Fibroblast of mammary gland (primary cell): ENCODE results near the gene ATP9A.

Experiments used
- DNase-seq: peaks from one replicate; pipeline ENCODE4 v3.0.0-alpha.2; 2010; ENCODE audit warnings: low read depth
- H3K4me3 ChIP-seq: 2 replicates; pipeline ENCODE4 v1.5.1; 2011; ENCODE audit warnings: low read depth, mild to moderate bottlenecking, low read length, moderate library complexity; ENCODE audit not compliant: control insufficient read depth
- TF ChIP-seq, protein P1 (sequence below): conservative IDR thresholded peaks from 2 replicates; pipeline ENCODE4 v1.5.1; 2011; ENCODE audit warnings: low read depth, low read length, inconsistent platforms; ENCODE audit not compliant: control insufficient read depth, insufficient read depth

The ATP9A gene

DNA sequence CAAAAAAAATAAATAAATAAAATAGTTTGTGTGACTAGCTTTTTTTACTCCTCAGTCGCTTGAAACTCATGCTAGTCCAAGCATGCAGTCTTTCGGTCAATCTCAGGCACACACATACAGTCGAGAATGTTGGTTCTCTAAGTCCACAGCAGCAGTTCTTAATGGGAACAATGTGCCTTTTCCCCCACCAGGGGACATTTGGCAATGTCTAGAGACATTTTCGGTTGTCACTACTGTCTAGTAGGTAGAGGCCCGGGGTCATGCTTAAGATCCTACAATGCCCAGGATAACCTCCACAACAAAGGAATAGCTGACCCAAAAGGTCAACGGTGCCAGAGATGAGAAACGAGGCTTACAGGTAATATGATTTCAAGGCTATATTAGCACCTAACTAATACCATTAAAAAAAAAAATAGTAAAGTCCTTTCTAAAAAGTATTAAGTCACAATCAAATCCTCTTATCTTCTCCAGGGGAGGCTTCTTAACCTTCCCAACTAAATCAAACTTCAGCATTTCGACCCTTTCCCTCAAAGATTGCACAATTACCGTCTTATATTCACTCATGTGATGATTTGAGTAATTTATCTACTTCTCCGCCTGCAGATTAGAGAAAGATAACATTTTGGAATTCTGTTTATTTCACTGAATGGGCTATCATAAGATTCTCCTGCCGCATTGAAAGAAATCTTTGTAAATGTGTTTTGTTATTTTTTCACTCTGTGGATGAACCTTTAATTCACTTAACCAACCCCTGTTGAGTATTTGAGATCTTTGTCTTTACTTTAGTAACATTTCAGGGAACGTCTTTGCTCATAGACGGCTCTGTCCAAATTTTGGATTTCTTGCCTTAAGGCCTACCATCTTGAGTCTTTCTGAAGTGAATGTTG, 42.2 kb upstream of the ATP9A start:
- TF ChIP-seq, protein P1, sequence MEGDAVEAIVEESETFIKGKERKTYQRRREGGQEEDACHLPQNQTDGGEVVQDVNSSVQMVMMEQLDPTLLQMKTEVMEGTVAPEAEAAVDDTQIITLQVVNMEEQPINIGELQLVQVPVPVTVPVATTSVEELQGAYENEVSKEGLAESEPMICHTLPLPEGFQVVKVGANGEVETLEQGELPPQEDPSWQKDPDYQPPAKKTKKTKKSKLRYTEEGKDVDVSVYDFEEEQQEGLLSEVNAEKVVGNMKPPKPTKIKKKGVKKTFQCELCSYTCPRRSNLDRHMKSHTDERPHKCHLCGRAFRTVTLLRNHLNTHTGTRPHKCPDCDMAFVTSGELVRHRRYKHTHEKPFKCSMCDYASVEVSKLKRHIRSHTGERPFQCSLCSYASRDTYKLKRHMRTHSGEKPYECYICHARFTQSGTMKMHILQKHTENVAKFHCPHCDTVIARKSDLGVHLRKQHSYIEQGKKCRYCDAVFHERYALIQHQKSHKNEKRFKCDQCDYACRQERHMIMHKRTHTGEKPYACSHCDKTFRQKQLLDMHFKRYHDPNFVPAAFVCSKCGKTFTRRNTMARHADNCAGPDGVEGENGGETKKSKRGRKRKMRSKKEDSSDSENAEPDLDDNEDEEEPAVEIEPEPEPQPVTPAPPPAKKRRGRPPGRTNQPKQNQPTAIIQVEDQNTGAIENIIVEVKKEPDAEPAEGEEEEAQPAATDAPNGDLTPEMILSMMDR = no peak
- H3K4me3 ChIP-seq = no peak overlapping the region
- DNase-seq = no peak

- TF ChIP-seq, protein P1 = no peak
- DNase-seq = no peak
- no peak overlapping the region for H3K4me3 ChIP-seq
Measured at GRCh38 chr20:51807720-51808250, 39.6 kb upstream of the ATP9A start.

DNA sequence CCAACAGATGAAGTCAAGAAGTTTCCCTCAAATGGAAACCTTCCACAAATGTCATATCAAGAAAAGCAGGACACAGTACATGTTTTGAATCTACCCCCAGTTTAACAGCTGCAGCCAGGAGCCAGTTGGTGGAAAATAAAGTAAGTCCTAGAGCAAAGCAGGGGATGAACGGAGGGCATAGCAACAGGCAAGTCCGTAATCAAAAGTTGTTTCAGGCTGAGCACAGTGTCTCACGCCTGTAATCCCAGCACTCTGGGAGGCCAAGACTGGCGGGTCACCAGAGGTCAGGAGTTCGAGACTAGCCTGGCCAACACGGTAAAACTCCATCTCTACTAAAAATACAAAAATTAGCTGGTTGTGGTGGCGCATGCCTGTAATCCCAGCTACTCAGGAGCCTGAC, 36.6 kb upstream of the ATP9A start:
- no peak for DNase-seq

GRCh38 chr20:51803148-51803854, 35.1 kb upstream of the ATP9A start:
- no peak overlapping the region for H3K4me3 ChIP-seq
- no peak for DNase-seq
- TF ChIP-seq, protein P1 = no peak

More for the DNA sequence above, 36.6 kb upstream of the ATP9A start:
- TF ChIP-seq, protein P1 = no peak
- no peak overlapping the region for H3K4me3 ChIP-seq

DNA sequence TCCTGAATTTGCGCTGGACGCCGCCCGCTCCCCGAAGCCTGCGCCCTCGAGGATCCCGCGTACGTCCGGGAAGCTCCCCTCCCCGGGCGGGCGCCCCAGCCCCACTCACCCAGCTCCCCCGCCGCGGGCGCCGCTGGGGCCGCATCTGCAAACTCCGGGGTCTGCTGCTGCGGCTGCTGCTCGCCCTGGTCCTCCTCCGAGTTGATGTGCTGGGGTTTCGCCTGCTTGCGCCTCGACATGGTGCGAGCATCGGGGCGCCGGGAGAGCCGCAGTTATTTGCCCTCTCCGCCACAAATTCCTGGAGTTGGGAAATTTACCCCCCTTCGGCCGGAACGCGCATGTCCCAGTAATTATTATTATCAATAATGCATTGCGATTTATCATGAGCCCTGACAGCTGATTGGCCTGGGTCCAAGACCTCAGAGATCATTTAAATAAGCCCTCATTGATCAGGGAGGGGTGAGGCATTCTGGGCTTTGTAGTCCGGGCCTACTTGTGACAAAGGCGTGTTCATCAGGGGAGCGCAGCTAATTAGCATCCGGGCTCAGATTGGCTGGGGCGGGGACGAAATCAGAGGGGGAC, 34.1 kb upstream of the ATP9A start, which contains the start of gene SALL4:
TSS of gene SALL4 (minus strand) at position 352 of the 582 bp plus-strand sequence. CDS start at position 239, 113 bp downstream.
- no peak for DNase-seq
- H3K4me3 ChIP-seq = peak within 1 kb of the TSS; percentile 43
- TF ChIP-seq, protein P1 = no peak

- TF ChIP-seq, protein P1 = no peak
- DNase-seq = no peak
- no peak overlapping the region for H3K4me3 ChIP-seq
Measured at GRCh38 chr20:51801823-51802123, 33.6 kb upstream of the ATP9A start.
